K562 (cell line): ENCODE results near the gene EEF1AKMT4. TPM values are rescaled to one million over a fixed set of nuclear protein-coding genes. Genes with fewer than 3 reads are reported as not detected.

ENCODE experiments used
- ATAC-seq: fragments of 200-7000 bp; cut with Tn5 transposase; 3 replicates; pipeline ENCODE4 v1.9.1; 2020; ENCODE audit warnings: moderate library complexity
- BruUV-seq: library from RNA; stranded (reverse); fragments of 400-500 nt; replicated peaks from 2 replicates; lab custom pipeline; 2021; lab: Mats Ljungman, UMichigan
- CTCF ChIA-PET: fragments of 300-600 bp; formaldehyde crosslinking; extraction: SDS; loops from one replicate; lab custom pipeline; 2021; ENCODE audit warnings: low intra/inter-chr PET ratio; lab: Yijun Ruan, JAX
- POLR2A ChIA-PET: fragments of 300-600, 350-650 bp; sonication (Branson Sonifier 250); formaldehyde crosslinking; extraction: SDS; loops from one replicate; lab custom pipeline; 2021; ENCODE audit warnings: antibody characterized with exemption, inconsistent platforms; lab: Yijun Ruan, JAX
- DNase-seq, 4 experiments: peaks; one replicate each; pipeline versions ENCODE4 v3.0.0 to v3.0.0-alpha.2; 2011 to 2018; ENCODE audit warnings: low spot score in 3 of 4, mixed read lengths in 3 of 4; ENCODE audit errors: extremely low read depth in 1 of 4
- FAIRE-seq: peaks from 2 replicates; lab custom pipeline; 2011; peaks lifted over from hg19 to GRCh38; lab: Jason Lieb, UNC
- H2AFZ ChIP-seq: 2 replicates; pipeline ENCODE4 v1.6.0; 2011; ENCODE audit warnings: low read depth, low read length, control low read depth, inconsistent platforms
- H3K27ac ChIP-seq: fragments of 200-600 bp; 3 replicates; pipeline ENCODE4 v1.8.0; 2011; ENCODE audit warnings: low read depth, mild to moderate bottlenecking, control low read depth, inconsistent platforms, low read length, moderate library complexity, mixed read lengths; ENCODE audit errors: extremely low read depth
- H3K27me3 ChIP-seq, 2 experiments: fragments of 300-600 bp in 1 of 2; 2 replicates in 1 of 2; 3 replicates in 1 of 2; pipeline versions ENCODE4 v1.6.0 to v1.8.0; 2011; ENCODE audit warnings: inconsistent platforms in 2 of 2, low read length in 2 of 2, mild to moderate bottlenecking in 1 of 2, mixed read lengths in 1 of 2, moderate library complexity in 1 of 2; ENCODE audit not compliant: control insufficient read depth in 2 of 2, insufficient read depth in 2 of 2
- H3K36me3 ChIP-seq: fragments of 300-600 bp; 3 replicates; pipeline ENCODE4 v1.8.0; 2011; ENCODE audit warnings: mild to moderate bottlenecking, low read length, inconsistent platforms; ENCODE audit not compliant: control insufficient read depth, insufficient read depth
- H3K4me1 ChIP-seq, 2 experiments: fragments of 200-600 bp in 1 of 2; replicated peaks in 1 of 2; 2 replicates in 1 of 2; 3 replicates in 1 of 2; pipeline versions ENCODE4 v1.5.1 to v1.8.0; 2011; ENCODE audit warnings: inconsistent platforms in 2 of 2, low read length in 2 of 2, mild to moderate bottlenecking in 1 of 2, mixed read lengths in 1 of 2, moderate library complexity in 1 of 2; ENCODE audit not compliant: control insufficient read depth in 2 of 2, insufficient read depth in 2 of 2
- H3K4me2 ChIP-seq: 2 replicates; pipeline ENCODE4 v1.6.1; 2011; ENCODE audit warnings: low read length, control low read depth, inconsistent platforms, mixed read lengths; ENCODE audit not compliant: insufficient read depth
- H3K4me3 ChIP-seq: fragments of 200-600 bp; sonication (generic), shearing (Covaris generic); 2 replicates; pipeline ENCODE4 v1.5.1; 2016; ENCODE audit warnings: control low read depth, inconsistent platforms
- H3K79me2 ChIP-seq: fragments of 200-600 bp; 3 replicates; pipeline ENCODE4 v1.8.0; 2011; ENCODE audit warnings: low read length, inconsistent platforms; ENCODE audit not compliant: control insufficient read depth, insufficient read depth
- H3K9ac ChIP-seq, 2 experiments: 2 replicates each; pipeline versions ENCODE4 v1.6.0 to v1.6.1; 2011; ENCODE audit warnings: low read depth in 2 of 2, low read length in 2 of 2, control low read depth in 1 of 2, inconsistent platforms in 1 of 2, mild to moderate bottlenecking in 1 of 2, mixed read lengths in 1 of 2; ENCODE audit not compliant: insufficient read depth in 1 of 2
- H3K9me1 ChIP-seq: one replicate; pipeline ENCODE4 v1.6.0; 2011; ENCODE audit warnings: inconsistent platforms, mild to moderate bottlenecking, low read length, moderate library complexity; ENCODE audit not compliant: control insufficient read depth, insufficient read depth
- H3K9me3 ChIP-seq: replicated peaks from 2 replicates; pipeline ENCODE4 v1.5.1; 2011; ENCODE audit warnings: low read depth, low read length, inconsistent platforms; ENCODE audit not compliant: control insufficient read depth, insufficient read depth
- H4K20me1 ChIP-seq: replicated peaks from 2 replicates; pipeline ENCODE4 v1.6.1; 2011; ENCODE audit warnings: low read length, inconsistent platforms, mixed read lengths; ENCODE audit not compliant: control insufficient read depth, insufficient read depth
- EHMT2 ChIP-seq: fragments of 450-650 bp; IDR thresholded peaks from 2 replicates; pipeline ENCODE4 v1.6.1; 2018; ENCODE audit warnings: antibody characterized with exemption
- EZH2 ChIP-seq: IDR thresholded peaks from 2 replicates; pipeline ENCODE4 v1.6.1; 2012; ENCODE audit warnings: low read depth, mild to moderate bottlenecking, inconsistent platforms, low read length, borderline replicate concordance
- FOXJ3 ChIP-seq: sonication (generic); formaldehyde crosslinking; IDR thresholded peaks from 2 replicates; pipeline ENCODE4 v1.4.0; 2020; ENCODE audit warnings: mild to moderate bottlenecking, missing genetic modification reagents
- HBP1 ChIP-seq: fragments of 450-650 bp; formaldehyde crosslinking; IDR thresholded peaks from 2 replicates; pipeline ENCODE4 v1.4.0; 2022; ENCODE audit warnings: missing genetic modification characterization
- HNRNPH1 ChIP-seq: fragments of 200-400 bp; formaldehyde crosslinking; optimal IDR thresholded peaks from 2 replicates; pipeline ENCODE3; 2017; ENCODE audit warnings: low read depth, mild to moderate bottlenecking, low read length, moderate library complexity
- L3MBTL2 ChIP-seq: fragments of 450-650 bp; IDR thresholded peaks from 2 replicates; pipeline ENCODE4 v1.6.1; 2016; ENCODE audit warnings: mild to moderate bottlenecking, moderate library complexity
- MCM5 ChIP-seq: fragments of 450-650 bp; IDR thresholded peaks from 2 replicates; pipeline ENCODE4 v1.6.1; 2016; ENCODE audit warnings: low read depth
- NFIX ChIP-seq: fragments of 250-450 bp; sonication (Bioruptor Pico); IDR thresholded peaks from 2 replicates; pipeline ENCODE4 v1.4.0; 2020; ENCODE audit warnings: low read depth, mild to moderate bottlenecking, moderate library complexity
- PTBP1 ChIP-seq: fragments of 200-400 bp; formaldehyde crosslinking; IDR thresholded peaks from 2 replicates; pipeline ENCODE4 v1.6.1; 2017; ENCODE audit warnings: low read depth, low read length
- STAT5A ChIP-seq: IDR thresholded peaks from 2 replicates; pipeline ENCODE4 v1.6.1; 2012; ENCODE audit warnings: low read length, inconsistent platforms, borderline replicate concordance
- SUPT5H ChIP-seq: fragments of 450-650 bp; IDR thresholded peaks from 2 replicates; pipeline ENCODE4 v1.6.1; 2016
- TARDBP ChIP-seq: fragments of 450-650 bp; IDR thresholded peaks from 2 replicates; pipeline ENCODE4 v1.6.1; 2016
- TCFL5 ChIP-seq: fragments of 250-450 bp; sonication (Bioruptor Pico); conservative IDR thresholded peaks from 2 replicates; pipeline ENCODE4 v1.6.1; 2021; ENCODE audit warnings: mild to moderate bottlenecking, moderate library complexity, matching md5 sums
- U2AF1 ChIP-seq: fragments of 200-400 bp; formaldehyde crosslinking; optimal IDR thresholded peaks from 2 replicates; pipeline ENCODE3; 2017; ENCODE audit warnings: mild to moderate bottlenecking, low read depth, low read length, moderate library complexity
- UBTF ChIP-seq, 2 experiments: IDR thresholded peaks; 2 replicates each; pipeline ENCODE4 v1.6.1; 2012; ENCODE audit warnings: improper control_type of control experiment in 2 of 2, low read depth in 2 of 2, low read length in 2 of 2, borderline replicate concordance in 1 of 2
- ZKSCAN1 ChIP-seq: fragments of 150-350 bp; IDR thresholded peaks from 2 replicates; pipeline ENCODE4 v1.6.1; 2016; ENCODE audit warnings: low read depth, low read length
- ZNF197 ChIP-seq: fragments of 200-800 bp; sonication (Bioruptor generic); IDR thresholded peaks from 2 replicates; pipeline ENCODE4 v1.6.1; 2016; ENCODE audit warnings: low read depth, missing genetic modification characterization, missing compliant biosample characterization
- ZNF445 ChIP-seq: fragments of 250-450 bp; sonication (Bioruptor Pico); IDR thresholded peaks from 2 replicates; pipeline ENCODE4 v1.4.0; 2020; ENCODE audit warnings: low read depth, mild to moderate bottlenecking, moderate library complexity
- WGBS: fragments of 100-300 bp; shearing (Covaris generic); methylation state at CpG from one replicate; pipeline ENCODE4 v1.1.6; 2016; ENCODE audit warnings: low coverage, mixed read lengths; ENCODE audit not compliant: insufficient coverage; ENCODE audit errors: missing lambda C conversion rate; 5-methylcytosine and 5-hydroxymethylcytosine counted together
- in situ Hi-C: fragments of 300-500 bp; cut with MboI; formaldehyde crosslinking; loops from 4 replicates; pipeline ENCODE4 v1.15.0; 2018; ENCODE audit warnings: inconsistent platforms, mixed read lengths
- intact Hi-C: fragments of 100-400 bp; cut with micrococcal nuclease; formaldehyde crosslinking; loops from 2 replicates; pipeline ENCODE4 v1.14.2; 2022
- polyA plus RNA-seq, 8 experiments: library from polyadenylated mRNA; depleted of rRNA in 4 of 8; stranded (reverse) in 5 of 8; unstranded in 3 of 8; fragments of >200 nt; fragmentation: Nextera tagmentation in 2 of 8; fragmentation: Illumina TruSeq in 1 of 8; extraction: Ambion mirVana in 2 of 8; extraction: Trizol in 1 of 8; gene quantifications; 2 replicates each; pipeline versions ENCODE4 v1.2.1 to v1.2.3, GENCODE V29; 2011 to 2014; ENCODE audit warnings: inconsistent platforms in 1 of 8, missing spikeins in 1 of 8
- total RNA-seq, 7 experiments: library from RNA; depleted of rRNA in 6 of 7; stranded (reverse); fragments of >200 nt in 6 of 7; fragmentation: Illumina TruSeq in 2 of 7; extraction: Trizol in 2 of 7; gene quantifications; 2 replicates each; pipeline versions ENCODE4 v1.2.1 to v1.2.3, GENCODE V29; 2011 to 2021; ENCODE audit warnings: low replicate concordance in 1 of 7

The EEF1AKMT4 gene
- total and polyA plus RNA-seq, 9 of the 15 experiments (the other 6 are each of a cell fraction or from before 2014, with no cell fraction given): 10.3 to 49.4 (median 18.9) TPM

DNA sequence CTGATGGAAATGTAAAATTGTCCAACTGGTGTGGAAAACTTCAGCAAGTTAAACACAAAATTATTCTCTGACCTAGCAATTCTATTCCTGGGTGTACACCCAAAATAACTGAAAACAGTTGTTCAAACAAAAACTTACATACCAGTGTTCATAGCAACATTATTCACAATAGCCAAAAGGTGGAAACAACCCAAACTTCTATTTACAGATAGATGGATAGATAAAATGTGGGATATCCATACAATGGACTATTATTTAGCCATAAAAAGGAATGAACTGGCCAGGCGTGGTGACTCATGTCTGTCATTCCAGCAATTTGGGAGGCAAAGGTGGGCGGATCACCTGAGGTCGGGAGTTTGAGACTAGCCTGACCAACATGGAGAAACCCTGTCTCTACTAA lies 27.0 kb upstream of the EEF1AKMT4 start (continued):
- no peak for TF ChIP-seq HNRNPH1
- TF ChIP-seq EHMT2: no peak
- no peak for TF ChIP-seq ZNF197 (CRISPR knock-in tag)
- no peak for TF ChIP-seq NFIX (CRISPR knock-in tag)
- TF ChIP-seq STAT5A: no peak
- no peak for TF ChIP-seq FOXJ3 (CRISPR knock-in tag)
- no peak for TF ChIP-seq ZKSCAN1
- no peak for TF ChIP-seq PTBP1
- no peak for TF ChIP-seq U2AF1

GRCh38 chr3:184223946-184224345 lies 25.5 kb upstream of the EEF1AKMT4 start:
- POLR2A ChIA-PET: no interaction called here
- H3K4me2 ChIP-seq: no peak overlapping the region
- DNase-seq: no peak
- H3K9me1 ChIP-seq: no peaks in the 10 kb centered on the region
- H3K36me3 ChIP-seq: no peaks in the 10 kb centered on the region
- H3K27me3 ChIP-seq: peaks cover 23 to 46% of the 10 kb centered on the region in 2 experiments
- CTCF ChIA-PET: no interaction called here
- peaks cover 0 to 4% of the 10 kb centered on the region in 2 experiments; a peak in 2 of 5 replicates for H3K4me1 ChIP-seq
- intact Hi-C loops (no loop called here), in situ Hi-C loops (no loop called here)
- H3K9ac ChIP-seq: no peak overlapping the region
- H4K20me1 ChIP-seq: peaks cover 11% of the 10 kb centered on the region
- H3K79me2 ChIP-seq: no peaks in the 10 kb centered on the region
- H3K4me3 ChIP-seq: no peak overlapping the region
- 14% methylated on average over 3 of the region's 3 CpGs for WGBS
- H3K9me3 ChIP-seq: no peaks in the 10 kb centered on the region
- no peak overlapping the region for H3K27ac ChIP-seq
- no peak for FAIRE-seq
- BruUV-seq: no TSS peak
- no peak overlapping the region for H2AFZ ChIP-seq
- no peak for ATAC-seq
- TF ChIP-seq EZH2: no peak
- no peak for TF ChIP-seq UBTF (IDR thresholded peaks at IDR 0.05; ENCODE audit: borderline replicate concordance in 1 of 2, low read depth in 2 of 2, low read length in 2 of 2)
- no peak for TF ChIP-seq L3MBTL2
- TF ChIP-seq HBP1: no peak
- no peak for TF ChIP-seq MCM5
- no peak for TF ChIP-seq TARDBP
- no peak for TF ChIP-seq SUPT5H
- no peak for TF ChIP-seq TCFL5 (CRISPR knock-in tag)
- TF ChIP-seq ZNF445 (CRISPR knock-in tag): no peak
